Ovary (tissue), 9 donors: Measurements from ENCODE around the gene ALDH3B1. TPM values are rescaled to one million over a fixed set of nuclear protein-coding genes. Genes with fewer than 3 reads are reported as not detected.

Experiments
- DNase-seq, 5 donors: peaks; one replicate each; pipeline ENCODE4 v3.0.0-alpha.2; 2019 to 2020
- H3K27ac ChIP-seq, 2 donors: fragments of 200-600 bp; one replicate each; pipeline versions ENCODE4 v1.5.1 to v1.8.0; 2019 to 2022
- H3K27me3 ChIP-seq: fragments of 200-600 bp; one replicate; pipeline ENCODE4 v1.8.0; 2022
- H3K36me3 ChIP-seq: fragments of 200-600 bp; sonication (generic); one replicate; pipeline ENCODE4 v1.5.1; 2019
- H3K4me1 ChIP-seq: one replicate; pipeline ENCODE4 v1.8.1; 2013; ENCODE audit warnings: mild to moderate bottlenecking, moderate library complexity; ENCODE audit not compliant: insufficient read depth
- H3K4me3 ChIP-seq: fragments of 200-600 bp; sonication (generic); one replicate; pipeline ENCODE4 v1.5.1; 2017
- H3K9me3 ChIP-seq, 2 donors: fragments of 200-600 bp in 1 of 2; sonication (generic) in 1 of 2; one replicate each; pipeline versions ENCODE4 v1.5.1 to v1.8.1; 2013 to 2019; ENCODE audit warnings: mild to moderate bottlenecking in 1 of 2, moderate library complexity in 1 of 2
- EP300 ChIP-seq: sonication (generic); formaldehyde crosslinking; IDR thresholded peaks from one replicate; pipeline ENCODE4 v1.6.1; 2017; ENCODE audit warnings: antibody characterized with exemption
- POLR2A ChIP-seq: fragments of 450-650 bp; IDR thresholded peaks from one replicate; pipeline ENCODE4 v1.6.1; 2017; ENCODE audit warnings: antibody characterized with exemption, mild to moderate bottlenecking, moderate library complexity
- WGBS, 3 donors: extraction: QIAGEN DNeasy Blood & Tissue Kit in 1 of 3; methylation state at CpG; one replicate each; pipeline versions ENCODE4 v1.1.5 to v1.1.7; 2013 to 2017; 5-methylcytosine and 5-hydroxymethylcytosine counted together
- intact Hi-C, 4 donors: fragments of 100-400 bp; cut with DNase I; formaldehyde crosslinking; loops; one replicate each; pipeline versions ENCODE4 v1.11.0 to v1.15.1; 2022 to 2023
- polyA plus RNA-seq, 2 donors: library from polyadenylated mRNA; stranded (reverse); fragments of 200-250 nt in 1 of 2; fragments of 350-450 nt in 1 of 2; fragmentation: Illumina TruSeq in 1 of 2; extraction: RNeasy Lipid Tissue Mini Kit (QIAGEN cat#74804) in 1 of 2; gene quantifications; one replicate each; pipeline ENCODE4 v1.2.3, GENCODE V29; 2013 to 2014
- total RNA-seq, 7 donors: library from RNA; depleted of rRNA in 2 of 7; stranded (reverse); fragments of >200 nt in 2 of 7; fragmentation: NEBNext Ultra II Directional in 3 of 7; extraction: Animal tissue kit (Norgen Biotek cat#: 25700) in 3 of 7; gene quantifications; one replicate each; pipeline versions ENCODE4 v1.1.0 to v1.2.4, GENCODE V29; 2016 to 2023
- TF ChIP-seq, protein P1 (sequence below), 3 donors: fragments of 450-650 bp in 2 of 3; fragments of 200-600 bp in 1 of 3; IDR thresholded peaks; one replicate each; pipeline versions ENCODE4 v1.5.1 to v1.8.0; 2016 to 2022; ENCODE audit warnings: antibody characterized with exemption in 3 of 3, mild to moderate bottlenecking in 1 of 3
- donor health status: DM: no; HTN: no; CAD: no; lungs with moderate emphysema.
- donor health status: DM: no; HTN: no; CAD: no.
- donor health status: Bipolar disorder and iron deficiency.
- donor health status: DM: yes; HTN: yes; CAD: no.
- donor health status: DM: no; HTN: no; CAD: no.
- donor health status: DM: yes; HTN: yes; CAD: no.

Gene ALDH3B1
- total and polyA plus RNA-seq, 9 donors: 1.8 to 65.3 (median 7.4) TPM

DNA sequence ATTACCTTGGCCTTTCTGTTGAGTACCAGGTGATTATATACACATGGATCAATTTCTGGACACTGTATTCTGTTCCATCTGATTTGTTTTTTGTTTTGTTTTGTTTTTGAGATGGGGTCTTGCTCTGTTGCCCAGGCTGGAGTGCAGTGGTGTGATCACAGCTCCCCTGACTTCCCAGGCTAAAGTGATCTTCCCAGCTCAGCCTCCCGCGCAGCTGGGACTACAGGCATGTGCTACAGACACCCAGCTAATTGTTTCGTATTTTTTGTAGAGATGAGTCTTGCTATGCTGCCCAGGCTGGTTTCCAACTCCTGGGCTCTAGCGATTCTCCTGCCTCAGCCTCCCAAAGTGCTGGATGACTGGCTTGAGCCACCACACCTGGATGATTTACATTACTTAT lies 47.7 kb downstream of the ALDH3B1 start:
- no peak for DNase-seq
- no peak for TF ChIP-seq EP300
- TF ChIP-seq, protein P1, sequence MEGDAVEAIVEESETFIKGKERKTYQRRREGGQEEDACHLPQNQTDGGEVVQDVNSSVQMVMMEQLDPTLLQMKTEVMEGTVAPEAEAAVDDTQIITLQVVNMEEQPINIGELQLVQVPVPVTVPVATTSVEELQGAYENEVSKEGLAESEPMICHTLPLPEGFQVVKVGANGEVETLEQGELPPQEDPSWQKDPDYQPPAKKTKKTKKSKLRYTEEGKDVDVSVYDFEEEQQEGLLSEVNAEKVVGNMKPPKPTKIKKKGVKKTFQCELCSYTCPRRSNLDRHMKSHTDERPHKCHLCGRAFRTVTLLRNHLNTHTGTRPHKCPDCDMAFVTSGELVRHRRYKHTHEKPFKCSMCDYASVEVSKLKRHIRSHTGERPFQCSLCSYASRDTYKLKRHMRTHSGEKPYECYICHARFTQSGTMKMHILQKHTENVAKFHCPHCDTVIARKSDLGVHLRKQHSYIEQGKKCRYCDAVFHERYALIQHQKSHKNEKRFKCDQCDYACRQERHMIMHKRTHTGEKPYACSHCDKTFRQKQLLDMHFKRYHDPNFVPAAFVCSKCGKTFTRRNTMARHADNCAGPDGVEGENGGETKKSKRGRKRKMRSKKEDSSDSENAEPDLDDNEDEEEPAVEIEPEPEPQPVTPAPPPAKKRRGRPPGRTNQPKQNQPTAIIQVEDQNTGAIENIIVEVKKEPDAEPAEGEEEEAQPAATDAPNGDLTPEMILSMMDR (IDR thresholded peaks at IDR 0.05): no peak
- no peak for TF ChIP-seq POLR2A
- H3K9me3 ChIP-seq: no peaks in the 10 kb centered on the region
- 89 to 99% (median 95%) methylated on average over 4 of the region's 4 CpGs for WGBS, 3 donors
- H3K27me3 ChIP-seq: no peaks in the 10 kb centered on the region
- no peak overlapping the region for H3K27ac ChIP-seq
- no peak overlapping the region for H3K4me3 ChIP-seq
- intact Hi-C loops: no loop called here
- no peaks in the 10 kb centered on the region for H3K4me1 ChIP-seq
- no peaks in the 10 kb centered on the region for H3K36me3 ChIP-seq

DNA sequence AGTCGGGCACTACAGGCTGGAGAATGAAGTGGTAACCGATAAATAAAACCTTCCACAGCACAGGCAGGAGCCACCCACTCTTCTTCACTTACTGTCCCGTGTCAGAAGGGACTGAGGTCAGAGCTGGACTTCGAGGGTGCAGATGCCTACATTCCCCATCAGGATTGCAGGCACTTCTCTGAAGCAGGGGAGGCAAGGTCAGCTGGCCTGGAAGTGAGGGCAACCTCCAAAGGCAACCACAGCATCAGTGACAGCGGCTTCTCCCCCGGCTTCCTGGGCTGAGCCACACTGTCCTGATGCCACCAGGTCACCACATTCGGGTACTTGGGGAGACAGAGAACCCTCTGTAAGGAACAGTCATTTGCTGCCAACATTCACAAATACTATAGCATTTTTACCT lies 51.4 kb downstream of the ALDH3B1 start:
- Histone ChIP-seq H3K4me1 (no peaks in the 10 kb centered on the region), H3K27me3 (no peaks in the 10 kb centered on the region), H3K27ac (no peak overlapping the region), H3K36me3 (no peaks in the 10 kb centered on the region), H3K9me3 (no peaks in the 10 kb centered on the region), H3K4me3 (no peak overlapping the region)
- WGBS, 3 donors: 90 to 95% (median 92%) methylated on average over 7 of the region's 7 CpGs
- DNase-seq: no peak
- TF ChIP-seq POLR2A: no peak
- no peak for TF ChIP-seq EP300
- TF ChIP-seq, protein P1 (IDR thresholded peaks at IDR 0.05): no peak
- intact Hi-C loops: no loop called here

DNA sequence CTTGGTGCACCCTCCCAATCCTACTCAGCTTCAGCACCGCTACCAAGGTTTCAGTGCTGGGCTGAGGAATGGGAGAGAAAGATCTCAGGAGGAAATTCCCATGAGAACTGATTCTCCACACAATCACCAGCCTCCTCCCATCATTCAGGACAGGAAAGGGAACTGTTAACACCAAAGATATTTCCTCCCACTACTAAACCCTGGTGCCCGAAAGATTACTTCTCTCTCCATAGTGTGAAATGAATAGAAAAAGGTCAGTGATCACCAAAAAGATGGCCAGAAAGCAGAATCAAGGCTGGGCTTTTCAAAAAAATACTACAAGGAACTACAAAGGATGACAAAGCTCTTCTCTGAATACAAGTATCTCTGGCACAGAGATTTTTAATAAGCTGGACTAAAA lies 54.8 kb downstream of the ALDH3B1 start:
- Histone ChIP-seq H3K27me3 (no peaks in the 10 kb centered on the region), H3K9me3 (no peaks in the 10 kb centered on the region), H3K27ac (no peak overlapping the region), H3K4me3 (no peak overlapping the region), H3K36me3 (no peaks in the 10 kb centered on the region), H3K4me1 (no peaks in the 10 kb centered on the region)
- TF ChIP-seq, protein P1 (IDR thresholded peaks at IDR 0.05): no peak
- no peak for TF ChIP-seq POLR2A
- TF ChIP-seq EP300: no peak
- 74 to 98% (median 83%) methylated on average over 2 of the region's 2 CpGs for WGBS, 3 donors
- no peak for DNase-seq
- intact Hi-C loops: no loop called here

DNA sequence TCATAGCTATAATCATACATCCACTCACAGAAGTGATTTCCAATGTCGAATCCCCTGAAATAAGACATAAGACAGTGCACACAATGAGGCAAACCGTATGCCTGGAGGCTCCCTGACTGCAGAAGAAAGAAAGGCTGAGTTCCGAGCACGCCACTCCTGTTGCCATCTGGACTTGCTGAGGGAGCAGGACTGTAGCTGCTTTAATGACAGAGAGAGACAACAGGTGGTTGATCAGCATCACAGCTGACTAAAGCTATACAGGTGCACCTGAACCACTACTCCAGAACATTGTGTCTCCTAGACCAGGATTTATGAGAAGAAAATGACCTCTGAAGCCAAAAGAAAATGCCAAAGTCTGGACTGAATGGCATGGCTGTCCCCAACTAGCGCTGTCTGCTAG lies 55.7 kb downstream of the ALDH3B1 start:
- no peak overlapping the region for H3K27ac ChIP-seq
- no peaks in the 10 kb centered on the region for H3K4me1 ChIP-seq
- no peak for DNase-seq
- TF ChIP-seq POLR2A: no peak
- TF ChIP-seq, protein P1 (IDR thresholded peaks at IDR 0.05): no peak
- H3K4me3 ChIP-seq: no peak overlapping the region
- H3K27me3 ChIP-seq: no peaks in the 10 kb centered on the region
- 92 to 97% (median 93%) methylated on average over 5 of the region's 5 CpGs for WGBS, 3 donors
- intact Hi-C loops: no loop called here
- no peaks in the 10 kb centered on the region for H3K9me3 ChIP-seq
- H3K36me3 ChIP-seq: no peaks in the 10 kb centered on the region

DNA sequence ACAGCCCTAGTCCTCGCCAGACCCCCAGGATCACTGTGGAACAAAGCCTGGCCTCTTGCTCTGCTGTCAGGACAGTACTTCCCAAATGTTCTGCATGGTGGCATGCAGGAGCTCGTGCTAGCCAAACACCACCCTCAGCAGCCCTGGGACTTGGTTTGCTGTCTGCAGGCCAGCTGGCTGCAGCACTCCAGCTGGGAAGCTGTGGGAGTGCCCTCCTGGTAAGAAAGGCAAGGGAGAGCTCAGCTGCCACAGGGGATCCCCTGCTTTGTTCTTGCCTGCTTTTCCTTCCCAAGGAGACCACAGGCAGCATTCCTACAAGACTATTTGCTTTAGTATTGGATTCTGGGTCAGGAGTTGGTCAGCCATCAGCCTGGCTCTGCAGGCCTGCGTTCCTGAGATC lies 56.6 kb downstream of the ALDH3B1 start:
- Histone ChIP-seq H3K27ac (no peak overlapping the region), H3K4me3 (no peak overlapping the region), H3K9me3 (no peaks in the 10 kb centered on the region), H3K27me3 (no peaks in the 10 kb centered on the region), H3K36me3 (no peaks in the 10 kb centered on the region), H3K4me1 (no peaks in the 10 kb centered on the region)
- DNase-seq: no peak
- whole genome bisulfite sequencing, 3 donors: 57 to 76% (median 59%) methylated on average over 3 of the region's 3 CpGs
- intact Hi-C loops: no loop called here
- TF ChIP-seq EP300: no peak
- TF ChIP-seq, protein P1 (IDR thresholded peaks at IDR 0.05): no peak
- no peak for TF ChIP-seq POLR2A
